GM12878 (cell line): Measurements from ENCODE around the gene SLC4A9. TPM values are rescaled to one million over a fixed set of nuclear protein-coding genes. Genes with fewer than 3 reads are reported as not detected.

Source experiments
- CREB1 ChIP-seq: IDR thresholded peaks from 2 replicates; pipeline ENCODE4 v1.6.1; 2012; ENCODE audit warnings: low read depth, mild to moderate bottlenecking, inconsistent platforms
- MTA2 ChIP-seq: fragments of 450-650 bp; IDR thresholded peaks from 2 replicates; pipeline ENCODE4 v1.6.1; 2016; ENCODE audit warnings: low read depth, mild to moderate bottlenecking, moderate library complexity
- NR2C2 ChIP-seq: IDR thresholded peaks from 2 replicates; pipeline ENCODE4 v1.6.1; 2011; ENCODE audit warnings: borderline replicate concordance, low read depth; ENCODE audit not compliant: control insufficient read depth, insufficient read length
- polyA plus RNA-seq, 11 experiments: library from polyadenylated mRNA; depleted of rRNA in 4 of 11; unstranded in 6 of 11; stranded (reverse) in 5 of 11; fragments of >200 nt; fragmentation: Nextera tagmentation in 4 of 11; fragmentation: Illumina TruSeq in 1 of 11; extraction: Ambion mirVana in 4 of 11; extraction: Trizol in 1 of 11; gene quantifications; 1 replicate in 1 of 11; 2 replicates in 10 of 11; pipeline versions ENCODE4 v1.2.1 to v1.2.3, GENCODE V29; 2011 to 2016; ENCODE audit warnings: inconsistent platforms in 2 of 11, missing spikeins in 2 of 11, low read depth in 1 of 11
- total RNA-seq, 4 experiments: library from RNA; depleted of rRNA in 3 of 4; stranded (reverse); fragments of >200 nt in 3 of 4; fragmentation: Illumina TruSeq in 1 of 4; extraction: Trizol in 1 of 4; gene quantifications; 2 replicates each; pipeline versions ENCODE4 v1.2.1 to v1.2.3, GENCODE V29; 2013 to 2021
- TF ChIP-seq, protein P1 (sequence below): fragments of 450-650 bp; IDR thresholded peaks from 2 replicates; pipeline ENCODE4 v1.6.1; 2018; ENCODE audit warnings: mild to moderate bottlenecking, low read depth, moderate library complexity; ENCODE audit not compliant: partially characterized antibody
- TF ChIP-seq, protein P2 (sequence below): fragments of 450-650 bp; IDR thresholded peaks from 2 replicates; pipeline ENCODE4 v1.6.1; 2017; ENCODE audit warnings: mild to moderate bottlenecking, moderate library complexity

Gene SLC4A9
- total and polyA plus RNA-seq, 10 of the 15 experiments (the other 5 are each of a cell fraction or from before 2014, with no cell fraction given) = 0.03 to 0.05 (median 0.05) TPM; not detected in 7

GRCh38 chr5:140413230-140413629, 53.2 kb downstream of the SLC4A9 start (continued):
- TF ChIP-seq NR2C2 (no peak), CREB1 (no peak), MTA2 (no peak)
- TF ChIP-seq, protein P1, sequence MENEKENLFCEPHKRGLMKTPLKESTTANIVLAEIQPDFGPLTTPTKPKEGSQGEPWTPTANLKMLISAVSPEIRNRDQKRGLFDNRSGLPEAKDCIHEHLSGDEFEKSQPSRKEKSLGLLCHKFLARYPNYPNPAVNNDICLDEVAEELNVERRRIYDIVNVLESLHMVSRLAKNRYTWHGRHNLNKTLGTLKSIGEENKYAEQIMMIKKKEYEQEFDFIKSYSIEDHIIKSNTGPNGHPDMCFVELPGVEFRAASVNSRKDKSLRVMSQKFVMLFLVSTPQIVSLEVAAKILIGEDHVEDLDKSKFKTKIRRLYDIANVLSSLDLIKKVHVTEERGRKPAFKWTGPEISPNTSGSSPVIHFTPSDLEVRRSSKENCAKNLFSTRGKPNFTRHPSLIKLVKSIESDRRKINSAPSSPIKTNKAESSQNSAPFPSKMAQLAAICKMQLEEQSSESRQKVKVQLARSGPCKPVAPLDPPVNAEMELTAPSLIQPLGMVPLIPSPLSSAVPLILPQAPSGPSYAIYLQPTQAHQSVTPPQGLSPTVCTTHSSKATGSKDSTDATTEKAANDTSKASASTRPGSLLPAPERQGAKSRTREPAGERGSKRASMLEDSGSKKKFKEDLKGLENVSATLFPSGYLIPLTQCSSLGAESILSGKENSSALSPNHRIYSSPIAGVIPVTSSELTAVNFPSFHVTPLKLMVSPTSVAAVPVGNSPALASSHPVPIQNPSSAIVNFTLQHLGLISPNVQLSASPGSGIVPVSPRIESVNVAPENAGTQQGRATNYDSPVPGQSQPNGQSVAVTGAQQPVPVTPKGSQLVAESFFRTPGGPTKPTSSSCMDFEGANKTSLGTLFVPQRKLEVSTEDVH = no peak
- TF ChIP-seq, protein P2, sequence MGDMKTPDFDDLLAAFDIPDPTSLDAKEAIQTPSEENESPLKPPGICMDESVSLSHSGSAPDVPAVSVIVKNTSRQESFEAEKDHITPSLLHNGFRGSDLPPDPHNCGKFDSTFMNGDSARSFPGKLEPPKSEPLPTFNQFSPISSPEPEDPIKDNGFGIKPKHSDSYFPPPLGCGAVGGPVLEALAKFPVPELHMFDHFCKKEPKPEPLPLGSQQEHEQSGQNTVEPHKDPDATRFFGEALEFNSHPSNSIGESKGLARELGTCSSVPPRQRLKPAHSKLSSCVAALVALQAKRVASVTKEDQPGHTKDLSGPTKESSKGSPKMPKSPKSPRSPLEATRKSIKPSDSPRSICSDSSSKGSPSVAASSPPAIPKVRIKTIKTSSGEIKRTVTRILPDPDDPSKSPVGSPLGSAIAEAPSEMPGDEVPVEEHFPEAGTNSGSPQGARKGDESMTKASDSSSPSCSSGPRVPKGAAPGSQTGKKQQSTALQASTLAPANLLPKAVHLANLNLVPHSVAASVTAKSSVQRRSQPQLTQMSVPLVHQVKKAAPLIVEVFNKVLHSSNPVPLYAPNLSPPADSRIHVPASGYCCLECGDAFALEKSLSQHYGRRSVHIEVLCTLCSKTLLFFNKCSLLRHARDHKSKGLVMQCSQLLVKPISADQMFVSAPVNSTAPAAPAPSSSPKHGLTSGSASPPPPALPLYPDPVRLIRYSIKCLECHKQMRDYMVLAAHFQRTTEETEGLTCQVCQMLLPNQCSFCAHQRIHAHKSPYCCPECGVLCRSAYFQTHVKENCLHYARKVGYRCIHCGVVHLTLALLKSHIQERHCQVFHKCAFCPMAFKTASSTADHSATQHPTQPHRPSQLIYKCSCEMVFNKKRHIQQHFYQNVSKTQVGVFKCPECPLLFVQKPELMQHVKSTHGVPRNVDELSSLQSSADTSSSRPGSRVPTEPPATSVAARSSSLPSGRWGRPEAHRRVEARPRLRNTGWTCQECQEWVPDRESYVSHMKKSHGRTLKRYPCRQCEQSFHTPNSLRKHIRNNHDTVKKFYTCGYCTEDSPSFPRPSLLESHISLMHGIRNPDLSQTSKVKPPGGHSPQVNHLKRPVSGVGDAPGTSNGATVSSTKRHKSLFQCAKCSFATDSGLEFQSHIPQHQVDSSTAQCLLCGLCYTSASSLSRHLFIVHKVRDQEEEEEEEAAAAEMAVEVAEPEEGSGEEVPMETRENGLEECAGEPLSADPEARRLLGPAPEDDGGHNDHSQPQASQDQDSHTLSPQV = no peak
